Naive B cell (primary cell): ENCODE measurements around the gene BICC1. TPM values are rescaled to one million over a fixed set of nuclear protein-coding genes. Genes with fewer than 3 reads are reported as not detected.

ENCODE experiments used
- ATAC-seq, 2 donors: fragments of 150-1000 bp; cut with Tn5 transposase; 2 replicates each; pipeline ENCODE4 v1.10.0; 2021; ENCODE audit warnings: low read depth in 2 of 2, mild to moderate bottlenecking in 2 of 2, moderate library complexity in 2 of 2
- DNase-seq: peaks from one replicate; pipeline ENCODE4 v3.0.0; 2022
- H3K27ac Mint-ChIP-seq, 6 donors: one replicate each; pipeline ENCODE4 v1.8.0; 2020 to 2022; ENCODE audit warnings: mild to moderate bottlenecking in 6 of 6, mixed read lengths in 6 of 6, moderate library complexity in 5 of 6, inconsistent platforms in 2 of 6
- H3K27me3 Mint-ChIP-seq, 3 donors: one replicate each; pipeline ENCODE4 v1.8.0; 2021 to 2022; ENCODE audit warnings: mixed read lengths in 3 of 3, mild to moderate bottlenecking in 1 of 3
- H3K36me3 Mint-ChIP-seq, 2 donors: one replicate each; pipeline ENCODE4 v1.8.0; 2020 to 2022; ENCODE audit warnings: mixed read lengths in 2 of 2, inconsistent platforms in 1 of 2, mild to moderate bottlenecking in 1 of 2
- H3K4me1 Mint-ChIP-seq, 3 donors: one replicate each; pipeline ENCODE4 v1.8.0; 2020 to 2022; ENCODE audit warnings: mixed read lengths in 3 of 3, inconsistent platforms in 1 of 3, mild to moderate bottlenecking in 1 of 3, moderate library complexity in 1 of 3
- H3K4me3 Mint-ChIP-seq, 8 donors: one replicate each; pipeline ENCODE4 v1.8.0; 2020 to 2022; ENCODE audit warnings: mild to moderate bottlenecking in 8 of 8, mixed read lengths in 8 of 8, moderate library complexity in 8 of 8, inconsistent platforms in 2 of 8
- H3K9me3 Mint-ChIP-seq, 7 donors: one replicate each; pipeline ENCODE4 v1.8.0; 2020 to 2022; ENCODE audit warnings: mixed read lengths in 7 of 7, mild to moderate bottlenecking in 5 of 7, inconsistent platforms in 2 of 7, moderate library complexity in 1 of 7
- polyA plus RNA-seq, 6 donors: library from polyadenylated mRNA; unstranded; fragments of 300-500 nt; fragmentation: Illumina TruSeq; gene quantifications; one replicate each; pipeline ENCODE4 v1.2.3, GENCODE V29; 2021; ENCODE audit warnings: low read depth in 6 of 6

The BICC1 gene
- polyA plus RNA-seq, 6 donors from 2014 or later: not detected

DNA sequence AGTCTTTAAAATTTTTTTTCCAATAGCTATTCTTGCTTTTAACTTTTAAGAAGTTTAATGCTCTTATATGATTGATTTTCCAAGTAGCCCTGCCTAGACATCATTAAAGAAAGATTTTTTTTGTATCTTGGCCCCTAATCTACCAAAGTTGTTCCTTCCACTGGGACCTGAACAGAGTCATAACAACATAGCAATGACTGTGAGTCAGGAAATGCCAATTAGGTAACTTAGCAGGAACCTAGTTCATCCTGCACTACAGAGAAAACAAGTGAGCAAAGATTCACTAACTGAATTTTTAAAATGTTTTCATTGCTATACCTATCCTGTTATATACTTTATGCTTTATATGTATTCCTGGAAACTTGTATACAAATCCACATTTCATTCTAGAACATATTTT, 284.7 kb downstream of the BICC1 start:
- no peaks in the 10 kb centered on the region for H3K36me3 Mint-ChIP-seq
- DNase-seq (no peak), ATAC-seq (no peak)
- peaks cover 0 to 7% (median 0%) of the 10 kb centered on the region in 3 donors for H3K27me3 Mint-ChIP-seq
- no peak overlapping the region for H3K27ac Mint-ChIP-seq
- no peaks in the 10 kb centered on the region for H3K4me1 Mint-ChIP-seq
- H3K4me3 Mint-ChIP-seq: no peak overlapping the region
- H3K9me3 Mint-ChIP-seq: no peaks in the 10 kb centered on the region

DNA sequence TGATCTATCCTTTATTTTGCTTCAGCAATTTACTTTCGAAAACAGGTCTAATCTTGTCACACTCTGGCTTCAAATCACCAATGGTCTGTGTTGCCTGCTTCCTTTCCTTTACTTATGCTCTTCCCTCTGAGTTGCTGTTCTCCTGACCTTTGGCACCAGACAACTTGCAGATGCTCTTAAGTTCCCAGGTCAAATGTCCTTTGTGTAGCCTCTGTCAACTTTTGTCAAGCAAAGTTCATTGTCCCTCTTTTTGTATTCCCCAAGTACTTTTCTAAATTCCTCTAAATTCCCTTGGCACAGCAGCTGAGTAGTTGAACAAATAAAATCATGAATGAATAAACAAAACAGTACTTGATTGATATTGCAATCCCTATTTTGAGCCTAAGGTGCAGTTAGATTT, 289.4 kb downstream of the BICC1 start:
- Mint-ChIP-seq H3K4me3 (no peak overlapping the region), H3K27me3 (peaks cover 0 to 7% (median 0%) of the 10 kb centered on the region in 3 donors), H3K9me3 (no peaks in the 10 kb centered on the region), H3K27ac (no peak overlapping the region), H3K4me1 (no peaks in the 10 kb centered on the region), H3K36me3 (no peaks in the 10 kb centered on the region)
- DNase-seq (no peak), ATAC-seq (no peak)

DNA sequence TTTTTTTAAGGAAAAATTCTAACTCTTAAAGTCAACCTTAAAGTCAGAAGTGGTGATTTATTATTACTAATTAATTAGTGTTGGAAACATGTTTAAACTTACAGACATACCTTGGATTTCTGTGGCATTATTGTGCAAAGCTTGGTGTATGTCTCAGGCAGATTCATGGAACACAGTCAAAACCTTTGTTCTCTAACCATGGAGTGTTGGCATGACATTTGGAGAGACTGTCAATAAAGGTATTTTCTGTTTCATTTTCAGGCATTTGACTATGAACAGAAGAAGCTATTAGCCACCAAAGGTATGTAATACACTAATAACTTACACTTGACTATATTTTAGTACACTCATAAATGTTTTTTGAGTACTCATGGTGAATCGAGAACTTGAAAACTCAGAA, 293.7 kb downstream of the BICC1 start:
- H3K4me3 Mint-ChIP-seq: no peak overlapping the region
- H3K27me3 Mint-ChIP-seq: peaks cover 0 to 4% (median 0%) of the 10 kb centered on the region in 3 donors
- no peaks in the 10 kb centered on the region for H3K4me1 Mint-ChIP-seq
- no peak overlapping the region for H3K27ac Mint-ChIP-seq
- DNase-seq (no peak), ATAC-seq (no peak)
- no peaks in the 10 kb centered on the region for H3K36me3 Mint-ChIP-seq
- H3K9me3 Mint-ChIP-seq: no peaks in the 10 kb centered on the region

DNA sequence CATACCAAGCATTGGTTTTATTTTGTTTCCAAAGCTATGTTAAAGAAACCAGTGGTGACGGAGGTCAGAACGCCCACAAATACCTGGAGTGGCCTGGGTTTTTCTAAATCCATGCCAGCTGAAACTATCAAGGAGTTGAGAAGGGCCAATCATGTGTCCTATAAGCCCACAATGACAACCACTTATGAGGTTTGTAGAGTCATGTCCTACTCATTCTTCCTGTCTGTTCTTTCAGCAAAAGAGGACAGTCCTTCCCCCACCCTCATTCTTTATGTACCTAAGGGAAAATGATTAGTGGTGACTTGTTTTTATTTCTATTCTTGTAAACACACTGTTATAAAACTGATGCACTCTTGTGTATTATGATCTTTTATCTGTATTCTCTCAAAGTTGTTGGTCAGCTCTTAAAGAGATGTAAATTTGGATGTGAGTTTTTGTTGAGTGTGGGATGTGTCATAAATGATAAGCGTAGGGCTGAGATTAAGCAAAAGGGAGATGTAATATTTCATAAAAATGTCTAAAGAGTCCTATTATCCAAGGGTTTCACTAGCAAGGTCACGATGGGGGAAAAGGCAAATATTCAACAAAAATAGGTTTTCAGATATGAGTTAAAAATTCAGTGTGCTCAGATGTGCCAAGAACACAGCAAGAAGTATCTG, 294.4 kb downstream of the BICC1 start:
- ATAC-seq: no peak

DNA sequence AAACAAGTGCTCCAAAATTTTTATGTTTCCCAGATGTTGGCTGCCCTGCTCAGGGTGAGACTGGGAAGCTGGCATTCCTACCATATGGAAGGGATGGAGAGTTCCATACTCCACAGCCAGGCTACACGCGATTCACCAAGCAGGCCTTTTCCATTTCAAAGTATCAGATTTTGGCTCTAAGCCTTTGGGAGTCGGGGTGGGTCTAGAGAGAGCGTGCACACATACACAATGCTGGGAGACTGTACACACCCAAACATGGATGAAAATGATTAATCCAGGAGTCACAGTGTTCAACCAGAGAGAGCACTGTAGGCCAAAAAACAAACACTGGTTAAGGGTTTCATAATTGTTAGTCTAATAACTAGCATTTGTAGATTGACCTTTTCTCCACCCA, 295.0 kb downstream of the BICC1 start:
- Mint-ChIP-seq H3K4me3 (no peak overlapping the region), H3K4me1 (no peaks in the 10 kb centered on the region), H3K9me3 (no peaks in the 10 kb centered on the region), H3K27me3 (no peaks in the 10 kb centered on the region), H3K27ac (no peak overlapping the region), H3K36me3 (no peaks in the 10 kb centered on the region)
- DNase-seq (no peak), ATAC-seq (no peak)

More for the DNA sequence above, 294.4 kb downstream of the BICC1 start:
- Mint-ChIP-seq H3K9me3 (no peaks in the 10 kb centered on the region), H3K27ac (no peak overlapping the region), H3K27me3 (no peaks in the 10 kb centered on the region), H3K36me3 (no peaks in the 10 kb centered on the region), H3K4me3 (no peak overlapping the region), H3K4me1 (no peaks in the 10 kb centered on the region)
- DNase-seq: no peak

DNA sequence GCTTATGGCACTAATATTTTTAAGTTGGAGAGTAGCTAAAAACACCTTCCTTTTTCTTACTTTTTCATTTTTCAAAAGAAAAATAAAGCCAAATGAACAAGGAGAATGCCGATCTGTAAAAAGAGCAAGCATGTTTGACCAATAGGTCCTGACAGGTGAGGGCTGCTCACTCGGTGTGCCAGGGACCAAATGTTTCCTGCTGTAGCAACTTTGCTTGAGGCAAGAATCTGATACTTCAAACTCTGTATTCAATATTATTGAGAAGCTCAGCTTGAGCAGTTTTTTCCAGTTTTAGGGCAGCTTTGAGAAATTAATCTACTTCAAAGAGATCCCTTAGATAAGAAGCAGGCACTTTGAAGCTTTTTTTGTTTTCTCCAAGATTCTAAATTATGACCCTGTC, 298.1 kb downstream of the BICC1 start:
- Mint-ChIP-seq H3K27me3 (no peaks in the 10 kb centered on the region), H3K9me3 (peaks cover 0 to 2% (median 0%) of the 10 kb centered on the region in 7 donors), H3K4me3 (no peak overlapping the region), H3K36me3 (no peaks in the 10 kb centered on the region), H3K4me1 (no peaks in the 10 kb centered on the region), H3K27ac (peak overlapping the region in 1 of 6 donors; percentile 6)
- DNase-seq: no peak
- ATAC-seq: no peak

DNA sequence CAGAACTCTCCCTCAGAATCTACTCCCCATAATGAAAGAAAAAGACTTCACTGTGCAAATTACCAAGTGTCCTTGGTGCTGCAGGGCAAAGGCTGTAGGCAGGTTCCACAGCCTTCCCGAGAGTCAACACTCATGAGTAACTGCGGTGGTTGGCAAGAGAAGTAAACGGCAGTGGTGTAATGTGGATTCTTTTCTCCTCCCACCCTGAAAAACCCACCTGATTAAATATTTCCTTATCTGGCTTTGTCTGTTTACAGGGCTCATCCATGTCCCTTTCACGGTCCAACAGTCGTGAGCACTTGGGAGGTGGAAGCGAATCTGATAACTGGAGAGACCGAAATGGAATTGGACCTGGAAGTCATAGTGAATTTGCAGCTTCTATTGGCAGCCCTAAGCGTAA, 300.9 kb downstream of the BICC1 start:
- Mint-ChIP-seq H3K4me3 (no peak overlapping the region), H3K4me1 (no peaks in the 10 kb centered on the region), H3K36me3 (no peaks in the 10 kb centered on the region), H3K27ac (no peak overlapping the region), H3K9me3 (peaks cover 0 to 2% (median 0%) of the 10 kb centered on the region in 7 donors), H3K27me3 (no peaks in the 10 kb centered on the region)
- ATAC-seq: no peak
- no peak for DNase-seq

DNA sequence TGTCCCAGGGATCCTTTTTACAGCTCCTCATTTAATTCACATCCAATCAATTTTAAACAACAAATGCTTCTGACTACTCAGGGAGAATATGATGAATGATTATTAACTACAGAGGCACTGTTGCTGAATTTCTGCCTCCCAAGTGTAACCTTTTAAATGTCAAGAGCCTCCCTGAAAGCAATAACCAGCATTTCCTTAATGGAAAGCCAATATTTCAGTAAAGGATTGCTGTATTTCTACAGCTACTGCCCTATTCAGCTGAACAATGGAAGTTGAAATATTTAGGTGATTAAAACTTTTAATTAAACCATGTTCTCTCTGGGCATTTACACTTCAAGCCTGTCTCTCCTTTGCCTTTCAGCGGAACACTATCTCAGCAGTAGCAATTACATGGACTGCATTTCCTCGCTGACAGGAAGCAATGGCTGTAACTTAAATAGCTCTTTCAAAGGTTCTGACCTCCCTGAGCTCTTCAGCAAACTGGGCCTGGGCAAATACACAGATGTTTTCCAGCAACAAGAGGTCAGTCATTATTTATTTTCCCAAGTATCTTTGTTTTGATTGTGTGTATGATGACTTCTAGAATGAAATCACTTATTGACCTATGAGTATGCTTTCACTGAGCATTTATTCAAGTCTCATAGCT, 304.7 kb downstream of the BICC1 start:
- DNase-seq (no peak), ATAC-seq (no peak)
- H3K9me3 Mint-ChIP-seq: peaks cover 0 to 2% (median 0%) of the 10 kb centered on the region in 7 donors
- H3K27me3 Mint-ChIP-seq: no peaks in the 10 kb centered on the region
- no peak overlapping the region for H3K27ac Mint-ChIP-seq
- H3K4me1 Mint-ChIP-seq: no peaks in the 10 kb centered on the region
- H3K36me3 Mint-ChIP-seq: no peaks in the 10 kb centered on the region
- no peak overlapping the region for H3K4me3 Mint-ChIP-seq

DNA sequence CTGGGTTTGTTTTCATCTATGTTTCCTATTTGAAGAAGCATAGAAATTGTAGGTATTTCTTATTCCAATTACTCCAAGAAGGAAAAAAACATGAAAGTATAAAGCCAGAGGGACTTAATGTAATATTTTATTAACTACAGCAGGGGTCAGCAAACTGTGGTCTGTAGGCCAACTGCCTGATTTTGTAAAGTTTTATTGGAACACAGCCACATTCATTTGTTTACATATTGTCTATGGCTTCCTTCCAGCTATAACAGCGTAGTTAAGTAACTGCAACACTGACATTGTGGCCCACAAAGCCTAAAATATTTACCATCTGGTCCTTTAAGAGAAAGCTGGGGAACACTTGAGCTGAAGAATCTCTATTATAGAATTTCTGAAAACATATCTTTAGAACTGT, 306.2 kb downstream of the BICC1 start:
- no peak for DNase-seq
- no peak overlapping the region for H3K27ac Mint-ChIP-seq

DNA sequence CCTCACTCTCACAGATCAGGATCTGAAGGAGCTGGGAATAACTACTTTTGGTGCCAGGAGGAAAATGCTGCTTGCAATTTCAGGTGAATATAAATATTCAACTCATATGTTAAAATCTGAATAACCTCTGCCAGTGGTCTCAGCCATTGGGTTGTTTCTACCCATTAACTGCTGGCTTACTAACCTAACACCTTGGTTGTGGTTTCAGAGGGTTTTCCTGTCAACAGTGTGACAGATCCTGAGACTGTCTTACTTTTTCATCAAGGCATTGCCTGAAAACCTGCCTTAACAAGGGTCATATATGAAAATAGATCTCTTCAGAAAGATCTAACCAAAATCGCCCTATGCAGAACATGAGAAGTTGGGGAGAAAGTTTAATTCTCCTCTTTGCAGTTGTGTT, 307.7 kb downstream of the BICC1 start:
- ATAC-seq: no peak
- DNase-seq: no peak
- no peaks in the 10 kb centered on the region for H3K27me3 Mint-ChIP-seq
- H3K4me3 Mint-ChIP-seq: no peak overlapping the region
- H3K36me3 Mint-ChIP-seq: no peaks in the 10 kb centered on the region
- H3K27ac Mint-ChIP-seq: no peak overlapping the region
- no peaks in the 10 kb centered on the region for H3K4me1 Mint-ChIP-seq
- no peaks in the 10 kb centered on the region for H3K9me3 Mint-ChIP-seq

More for the DNA sequence above, 306.2 kb downstream of the BICC1 start:
- H3K4me1 Mint-ChIP-seq: no peaks in the 10 kb centered on the region
- no peaks in the 10 kb centered on the region for H3K36me3 Mint-ChIP-seq
- no peaks in the 10 kb centered on the region for H3K27me3 Mint-ChIP-seq
- H3K4me3 Mint-ChIP-seq: no peak overlapping the region
- no peak for ATAC-seq
- H3K9me3 Mint-ChIP-seq: peaks cover 0 to 2% (median 0%) of the 10 kb centered on the region in 7 donors

DNA sequence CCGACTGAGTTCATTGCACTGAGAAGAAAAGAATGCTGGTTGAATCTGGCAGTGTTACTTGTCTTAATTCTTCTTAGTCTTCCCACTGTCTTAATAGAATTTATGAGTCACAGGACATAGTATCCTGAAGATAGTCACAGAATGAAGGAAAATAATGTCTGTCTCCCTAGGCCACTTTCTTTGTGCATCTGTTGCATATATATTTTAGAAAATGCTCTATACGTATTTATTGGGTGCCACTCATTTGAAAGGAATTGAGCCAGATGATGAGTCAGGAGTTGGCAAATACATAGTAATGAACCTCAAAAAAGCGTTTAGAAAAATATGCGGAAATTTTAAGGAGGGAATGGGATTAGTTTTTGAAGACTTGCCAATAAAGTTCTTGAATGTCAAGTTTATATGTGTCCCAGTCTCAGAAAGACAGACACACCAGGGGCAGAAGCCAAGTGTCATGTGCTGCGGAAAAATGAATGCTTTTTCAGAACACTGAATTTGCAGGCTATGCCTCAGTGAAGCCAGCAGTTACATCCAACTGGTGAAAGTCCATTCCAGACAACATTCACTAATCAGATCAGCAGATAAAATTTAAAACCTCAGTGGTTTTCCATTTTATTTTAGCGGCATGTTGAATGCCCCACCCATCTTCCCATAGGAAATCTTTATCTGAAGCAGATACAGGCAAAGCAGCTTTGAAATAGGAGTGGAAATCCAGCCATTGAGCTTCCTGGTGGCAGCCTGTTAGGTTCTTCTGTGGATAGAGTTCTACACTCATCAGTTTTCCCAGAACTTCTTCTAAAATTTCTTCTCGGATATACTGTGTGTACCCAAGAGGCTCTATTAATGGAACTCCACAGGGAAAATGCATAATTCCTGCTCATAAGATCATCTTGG, 308.4 kb downstream of the BICC1 start:
- H3K4me3 Mint-ChIP-seq: no peak overlapping the region
- no peaks in the 10 kb centered on the region for H3K4me1 Mint-ChIP-seq
- H3K36me3 Mint-ChIP-seq: no peaks in the 10 kb centered on the region
- H3K27me3 Mint-ChIP-seq: no peaks in the 10 kb centered on the region
- DNase-seq (no peak), ATAC-seq (no peak)
- no peak overlapping the region for H3K27ac Mint-ChIP-seq
- no peaks in the 10 kb centered on the region for H3K9me3 Mint-ChIP-seq

DNA sequence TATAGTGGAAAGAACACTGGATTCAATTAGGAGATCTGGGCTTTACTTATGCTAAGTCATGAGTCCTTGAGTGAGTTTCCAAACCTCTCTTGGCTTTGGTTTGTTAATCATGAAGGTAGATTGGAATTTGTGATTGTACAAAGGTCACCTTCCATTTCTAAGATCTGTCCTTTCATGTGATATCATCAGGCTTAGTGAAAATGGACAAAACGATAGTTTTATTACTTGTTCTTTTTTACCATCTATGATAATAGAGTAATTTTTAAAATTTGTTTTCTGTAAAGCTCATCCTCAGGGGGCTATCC, 309.0 kb downstream of the BICC1 start:
- Mint-ChIP-seq H3K36me3 (no peaks in the 10 kb centered on the region), H3K27me3 (no peaks in the 10 kb centered on the region), H3K4me1 (no peaks in the 10 kb centered on the region), H3K27ac (no peak overlapping the region), H3K9me3 (no peaks in the 10 kb centered on the region), H3K4me3 (no peak overlapping the region)
- no peak for ATAC-seq
- DNase-seq: no peak

DNA sequence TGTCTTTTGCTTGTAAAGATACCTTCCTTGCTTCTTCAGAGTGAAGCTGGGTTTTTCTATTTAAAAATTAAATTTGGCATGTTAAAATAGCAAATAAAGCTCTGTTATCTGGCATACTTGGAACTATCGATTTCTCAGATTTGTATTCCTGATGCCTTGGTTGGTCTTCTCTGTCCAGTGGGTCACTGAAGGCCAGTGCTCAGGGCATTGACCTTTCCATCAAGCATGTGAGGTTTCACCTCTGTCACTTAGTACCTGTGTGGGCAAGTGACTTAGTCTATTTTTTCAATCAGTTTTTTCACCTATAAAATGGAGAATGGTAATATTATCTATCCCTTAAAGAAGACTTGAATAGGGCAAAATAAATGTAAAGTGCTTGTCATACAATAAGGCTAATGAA, 311.3 kb downstream of the BICC1 start:
- Mint-ChIP-seq H3K27ac (no peak overlapping the region), H3K4me3 (no peak overlapping the region), H3K4me1 (no peaks in the 10 kb centered on the region), H3K36me3 (no peaks in the 10 kb centered on the region), H3K27me3 (no peaks in the 10 kb centered on the region), H3K9me3 (peaks cover 0 to 3% (median 0%) of the 10 kb centered on the region in 7 donors)
- DNase-seq (no peak), ATAC-seq (no peak)

DNA sequence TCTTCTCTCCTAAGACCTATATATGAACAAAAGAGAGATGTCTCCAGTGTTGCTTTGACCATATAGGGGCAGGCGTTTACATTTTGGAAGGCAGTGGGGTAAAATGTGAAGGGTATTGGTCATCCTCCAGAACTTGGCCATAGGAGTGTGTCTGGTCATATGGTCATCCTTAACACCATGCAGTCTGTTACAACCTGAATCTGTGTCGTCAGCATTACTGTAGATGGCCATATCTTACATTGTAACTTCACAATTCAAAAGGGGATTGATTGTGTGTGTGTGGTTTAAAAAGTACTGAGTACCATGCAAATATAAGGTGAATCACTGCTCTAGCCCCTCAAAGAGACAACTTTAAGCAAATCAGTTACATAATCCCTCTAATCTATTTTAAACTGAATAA, 311.7 kb downstream of the BICC1 start:
- no peak for DNase-seq
- H3K4me3 Mint-ChIP-seq: no peak overlapping the region
- H3K27me3 Mint-ChIP-seq: no peaks in the 10 kb centered on the region
- H3K4me1 Mint-ChIP-seq: no peaks in the 10 kb centered on the region
- ATAC-seq: no peak
- H3K36me3 Mint-ChIP-seq: no peaks in the 10 kb centered on the region
- H3K27ac Mint-ChIP-seq: no peak overlapping the region
- peaks cover 0 to 3% (median 0%) of the 10 kb centered on the region in 7 donors for H3K9me3 Mint-ChIP-seq
